HUES6 (cell line): ENCODE measurements around the gene PPP1R9B.

Experiments used
- H3K27ac ChIP-seq: 2 replicates; pipeline ENCODE4 v1.7.0; 2013; ENCODE audit warnings: low read depth, mild to moderate bottlenecking, low read length, inconsistent platforms
- H3K27me3 ChIP-seq: 2 replicates; pipeline ENCODE4 v1.6.1; 2013; ENCODE audit warnings: low read length; ENCODE audit not compliant: control insufficient read depth, insufficient read depth
- H3K36me3 ChIP-seq: 2 replicates; pipeline ENCODE4 v1.6.1; 2013; ENCODE audit warnings: low read length; ENCODE audit not compliant: control insufficient read depth, insufficient read depth
- H3K4me1 ChIP-seq: 2 replicates; pipeline ENCODE4 v1.6.1; 2013; ENCODE audit warnings: low read length; ENCODE audit not compliant: control insufficient read depth, insufficient read depth
- H3K4me3 ChIP-seq: 2 replicates; pipeline ENCODE4 v1.5.1; 2013; ENCODE audit warnings: low read depth, low read length
- H3K9ac ChIP-seq: one replicate; pipeline ENCODE4 v1.6.1; 2013; ENCODE audit warnings: mild to moderate bottlenecking, low read length
- H3K9me3 ChIP-seq: 2 replicates; pipeline ENCODE4 v1.6.1; 2013; ENCODE audit warnings: low read depth, low read length; ENCODE audit not compliant: control insufficient read depth, insufficient read depth

Gene PPP1R9B

GRCh38 chr17:50135316-50136095 lies 15.0 kb downstream of the PPP1R9B start:
- H3K9ac ChIP-seq: no peak overlapping the region

GRCh38 chr17:50134206-50135110 lies 16.0 kb downstream of the PPP1R9B start:
- Histone ChIP-seq H3K9ac (no peak overlapping the region), H3K36me3 (peaks cover 37% of the 10 kb centered on the region), H3K4me1 (peaks cover 29% of the 10 kb centered on the region), H3K9me3 (no peaks in the 10 kb centered on the region), H3K27ac (no peak overlapping the region), H3K4me3 (no peak overlapping the region), H3K27me3 (no peaks in the 10 kb centered on the region; the same call in 1 of the 2 replicates)

More at GRCh38 chr17:50135316-50136095, 15.0 kb downstream of the PPP1R9B start:
- Histone ChIP-seq H3K9me3 (no peaks in the 10 kb centered on the region), H3K4me1 (peaks cover 35% of the 10 kb centered on the region), H3K27ac (no peak overlapping the region), H3K4me3 (no peak overlapping the region), H3K27me3 (no peaks in the 10 kb centered on the region; the same call in 1 of the 2 replicates), H3K36me3 (peaks cover 42% of the 10 kb centered on the region)

- Histone ChIP-seq H3K27me3 (no peaks in the 10 kb centered on the region; the same call in 1 of the 2 replicates), H3K27ac (no peak overlapping the region), H3K36me3 (peaks cover 29% of the 10 kb centered on the region), H3K9ac (no peak overlapping the region), H3K9me3 (no peaks in the 10 kb centered on the region), H3K4me3 (no peak overlapping the region; the same call in 1 of the 2 replicates), H3K4me1 (peaks cover 29% of the 10 kb centered on the region)
Measured at GRCh38 chr17:50133769-50134099, 16.7 kb downstream of the PPP1R9B start.

- H3K27ac ChIP-seq: no peak overlapping the region
- no peaks in the 10 kb centered on the region for H3K9me3 ChIP-seq
- no peaks in the 10 kb centered on the region; the same call in 1 of the 2 replicates for H3K27me3 ChIP-seq
- peaks cover 33% of the 10 kb centered on the region for H3K4me1 ChIP-seq
- H3K4me3 ChIP-seq: peak overlapping the region; percentile 21; the same call in 1 of the 2 replicates
- H3K36me3 ChIP-seq: peaks cover 24% of the 10 kb centered on the region
- no peak overlapping the region for H3K9ac ChIP-seq
Measured at GRCh38 chr17:50133028-50133768, 17.3 kb downstream of the PPP1R9B start.

GRCh38 chr17:50132104-50132794 lies 18.2 kb downstream of the PPP1R9B start:
- Histone ChIP-seq H3K4me3 (no peak overlapping the region), H3K27me3 (no peaks in the 10 kb centered on the region; the same call in 1 of the 2 replicates), H3K9ac (no peak overlapping the region), H3K9me3 (no peaks in the 10 kb centered on the region), H3K27ac (no peak overlapping the region), H3K36me3 (peaks cover 14% of the 10 kb centered on the region), H3K4me1 (peaks cover 41% of the 10 kb centered on the region)

GRCh38 chr17:50130559-50131305 lies 19.7 kb downstream of the PPP1R9B start:
- peaks cover 41% of the 10 kb centered on the region for H3K4me1 ChIP-seq
- no peaks in the 10 kb centered on the region for H3K9me3 ChIP-seq
- H3K4me3 ChIP-seq: peak overlapping the region; percentile 83
- no peak overlapping the region for H3K27ac ChIP-seq
- H3K9ac ChIP-seq: no peak overlapping the region
- H3K36me3 ChIP-seq: peaks cover 2% of the 10 kb centered on the region; the same call in 1 of the 2 replicates
- no peaks in the 10 kb centered on the region; the same call in 1 of the 2 replicates for H3K27me3 ChIP-seq

GRCh38 chr17:50129728-50130558 lies 20.5 kb downstream of the PPP1R9B start, which contains the start of gene SAMD14:
Gene SAMD14, minus strand, starts transcription at chr17:50130160. Its CDS starts 5,201 bp downstream, at chr17:50124959.
- Histone ChIP-seq H3K4me3 (peak within 1 kb of the TSS; percentile 83), H3K27ac (no peak within 1 kb of the TSS), H3K27me3 (no peaks in the 10 kb centered on the region; the same call in 1 of the 2 replicates), H3K4me1 (peaks cover 41% of the 10 kb centered on the region), H3K9ac (peak within 1 kb of the TSS; percentile 55), H3K9me3 (no peaks in the 10 kb centered on the region), H3K36me3 (peaks cover 2% of the 10 kb centered on the region; the same call in 1 of the 2 replicates)

- Histone ChIP-seq H3K27me3 (no peaks in the 10 kb centered on the region; the same call in 1 of the 2 replicates), H3K9ac (no peak overlapping the region), H3K9me3 (no peaks in the 10 kb centered on the region), H3K4me3 (peak overlapping the region; percentile 62), H3K27ac (no peak overlapping the region), H3K4me1 (peaks cover 36% of the 10 kb centered on the region), H3K36me3 (no peaks in the 10 kb centered on the region)
Measured at GRCh38 chr17:50129353-50129727, 21.1 kb downstream of the PPP1R9B start.
